OCI-LY1 (cell line): ENCODE data around the gene MAD1L1.
"Not testable (repeated sequence)": the region's sequence is repeated elsewhere in the genome, so short reads cannot be mapped to it uniquely, and the experiment has no call there.

Experiments used
- H2AFZ ChIP-seq: fragments of 200-600 bp; sonication (generic), shearing (Covaris generic); 2 replicates; pipeline ENCODE4 v1.6.0; 2014; ENCODE audit warnings: antibody characterized with exemption, mild to moderate bottlenecking, low read length
- H3F3A ChIP-seq: fragments of 200-600 bp; sonication (generic), shearing (Covaris generic); 2 replicates; pipeline ENCODE4 v1.6.0; 2014; ENCODE audit warnings: mild to moderate bottlenecking, antibody characterized with exemption, low read length, moderate library complexity; ENCODE audit not compliant: insufficient read depth
- H3K27ac ChIP-seq: fragments of 200-600 bp; sonication (generic); 2 replicates; pipeline ENCODE4 v1.5.1; 2014; ENCODE audit warnings: low read length, mixed run types, mild to moderate bottlenecking, low read depth; ENCODE audit not compliant: poor library complexity, severe bottlenecking
- H3K27me3 ChIP-seq: fragments of 200-600 bp; sonication (generic); 2 replicates; pipeline ENCODE4 v1.6.0; 2014; ENCODE audit warnings: antibody characterized with exemption, mild to moderate bottlenecking, low read length, moderate library complexity; ENCODE audit not compliant: insufficient read depth
- H3K36me3 ChIP-seq: fragments of 200-600 bp; sonication (generic); 2 replicates; pipeline ENCODE4 v1.6.1; 2014; ENCODE audit warnings: mild to moderate bottlenecking, antibody characterized with exemption, low read length, moderate library complexity, mixed read lengths; ENCODE audit not compliant: insufficient read depth
- H3K4me1 ChIP-seq: fragments of 200-600 bp; sonication (generic); 2 replicates; pipeline ENCODE4 v1.5.1; 2014; ENCODE audit warnings: mild to moderate bottlenecking, low read length, moderate library complexity; ENCODE audit not compliant: insufficient read depth, severe bottlenecking
- H3K4me2 ChIP-seq: fragments of 200-600 bp; sonication (generic), shearing (Covaris generic); 2 replicates; pipeline ENCODE4 v1.6.1; 2014; ENCODE audit warnings: low read length
- H3K4me3 ChIP-seq: fragments of 200-600 bp; sonication (generic); 2 replicates; pipeline ENCODE4 v1.5.1; 2014; ENCODE audit warnings: low read length, low read depth, mild to moderate bottlenecking, mixed read lengths; ENCODE audit not compliant: poor library complexity, severe bottlenecking
- H3K79me2 ChIP-seq: fragments of 200-600 bp; shearing (Covaris generic); 2 replicates; pipeline ENCODE4 v1.6.1; 2016; ENCODE audit warnings: mixed run types, low read length, mixed read lengths; ENCODE audit not compliant: insufficient read depth
- H3K9ac ChIP-seq: fragments of 200-600 bp; sonication (generic), shearing (Covaris generic); 2 replicates; pipeline ENCODE4 v1.6.1; 2014; ENCODE audit warnings: mild to moderate bottlenecking, low read length, mixed read lengths
- H3K9me2 ChIP-seq: fragments of 200-600 bp; sonication (generic), shearing (Covaris generic); 2 replicates; pipeline ENCODE4 v1.6.1; 2014; ENCODE audit warnings: low read depth, mild to moderate bottlenecking, low read length, mixed read lengths
- H3K9me3 ChIP-seq: fragments of 200-600 bp; shearing (Covaris generic); 2 replicates; pipeline ENCODE4 v1.6.1; 2014; ENCODE audit warnings: low read length, mixed read lengths
- H4K20me1 ChIP-seq: fragments of 200-600 bp; sonication (generic), shearing (Covaris generic); 2 replicates; pipeline ENCODE4 v1.6.0; 2016; ENCODE audit warnings: mild to moderate bottlenecking, low read length; ENCODE audit not compliant: insufficient read depth
- EZH2 ChIP-seq: fragments of 200-600 bp; sonication (generic), shearing (Covaris generic); IDR thresholded peaks from 2 replicates; pipeline ENCODE4 v1.8.0; 2017; ENCODE audit warnings: borderline replicate concordance, mixed run types, mild to moderate bottlenecking, antibody characterized with exemption, low read length, moderate library complexity, mixed read lengths
- TF ChIP-seq, protein P1 (sequence below): fragments of 200-600 bp; sonication (generic), shearing (Covaris generic); IDR thresholded peaks from 2 replicates; pipeline ENCODE4 v1.5.1; 2017; ENCODE audit warnings: mild to moderate bottlenecking, antibody characterized with exemption, low read length, moderate library complexity, mixed read lengths

The MAD1L1 gene

DNA sequence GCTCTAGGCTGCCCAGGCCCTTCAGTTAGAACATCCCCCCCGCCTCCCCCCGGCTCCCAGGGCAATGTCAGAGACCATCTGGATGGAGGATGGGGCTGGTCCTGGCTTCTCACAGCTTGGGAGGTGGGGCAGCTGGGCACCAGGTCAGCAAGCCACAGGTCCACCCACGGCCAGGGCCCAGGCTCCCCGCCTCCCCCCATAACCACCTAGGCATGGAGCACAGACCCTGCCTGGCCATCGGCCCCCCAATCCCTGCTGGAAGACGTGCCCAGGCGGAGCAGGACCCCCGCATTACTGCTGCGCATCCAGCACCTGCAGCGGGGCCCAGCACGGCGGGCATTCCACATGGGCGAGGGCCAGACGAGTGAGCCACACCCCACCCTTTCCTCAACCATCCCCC, 393.0 kb downstream of the MAD1L1 start:
- H2AFZ ChIP-seq: no peak overlapping the region
- no peaks in the 10 kb centered on the region for H3K27me3 ChIP-seq
- H4K20me1 ChIP-seq: no peaks in the 10 kb centered on the region
- H3K9me3 ChIP-seq: no peaks in the 10 kb centered on the region
- H3K36me3 ChIP-seq: no peaks in the 10 kb centered on the region
- H3K4me3 ChIP-seq: no peak overlapping the region
- H3K79me2 ChIP-seq: no peaks in the 10 kb centered on the region
- H3K4me1 ChIP-seq: peaks cover 16% of the 10 kb centered on the region
- no peak overlapping the region for H3K4me2 ChIP-seq
- H3K27ac ChIP-seq: no peak overlapping the region
- TF ChIP-seq, protein P1, sequence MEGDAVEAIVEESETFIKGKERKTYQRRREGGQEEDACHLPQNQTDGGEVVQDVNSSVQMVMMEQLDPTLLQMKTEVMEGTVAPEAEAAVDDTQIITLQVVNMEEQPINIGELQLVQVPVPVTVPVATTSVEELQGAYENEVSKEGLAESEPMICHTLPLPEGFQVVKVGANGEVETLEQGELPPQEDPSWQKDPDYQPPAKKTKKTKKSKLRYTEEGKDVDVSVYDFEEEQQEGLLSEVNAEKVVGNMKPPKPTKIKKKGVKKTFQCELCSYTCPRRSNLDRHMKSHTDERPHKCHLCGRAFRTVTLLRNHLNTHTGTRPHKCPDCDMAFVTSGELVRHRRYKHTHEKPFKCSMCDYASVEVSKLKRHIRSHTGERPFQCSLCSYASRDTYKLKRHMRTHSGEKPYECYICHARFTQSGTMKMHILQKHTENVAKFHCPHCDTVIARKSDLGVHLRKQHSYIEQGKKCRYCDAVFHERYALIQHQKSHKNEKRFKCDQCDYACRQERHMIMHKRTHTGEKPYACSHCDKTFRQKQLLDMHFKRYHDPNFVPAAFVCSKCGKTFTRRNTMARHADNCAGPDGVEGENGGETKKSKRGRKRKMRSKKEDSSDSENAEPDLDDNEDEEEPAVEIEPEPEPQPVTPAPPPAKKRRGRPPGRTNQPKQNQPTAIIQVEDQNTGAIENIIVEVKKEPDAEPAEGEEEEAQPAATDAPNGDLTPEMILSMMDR: no peak
- no peak for TF ChIP-seq EZH2
- no peak overlapping the region for H3K9ac ChIP-seq
- no peaks in the 10 kb centered on the region for H3K9me2 ChIP-seq
- no peaks in the 10 kb centered on the region for H3F3A ChIP-seq

DNA sequence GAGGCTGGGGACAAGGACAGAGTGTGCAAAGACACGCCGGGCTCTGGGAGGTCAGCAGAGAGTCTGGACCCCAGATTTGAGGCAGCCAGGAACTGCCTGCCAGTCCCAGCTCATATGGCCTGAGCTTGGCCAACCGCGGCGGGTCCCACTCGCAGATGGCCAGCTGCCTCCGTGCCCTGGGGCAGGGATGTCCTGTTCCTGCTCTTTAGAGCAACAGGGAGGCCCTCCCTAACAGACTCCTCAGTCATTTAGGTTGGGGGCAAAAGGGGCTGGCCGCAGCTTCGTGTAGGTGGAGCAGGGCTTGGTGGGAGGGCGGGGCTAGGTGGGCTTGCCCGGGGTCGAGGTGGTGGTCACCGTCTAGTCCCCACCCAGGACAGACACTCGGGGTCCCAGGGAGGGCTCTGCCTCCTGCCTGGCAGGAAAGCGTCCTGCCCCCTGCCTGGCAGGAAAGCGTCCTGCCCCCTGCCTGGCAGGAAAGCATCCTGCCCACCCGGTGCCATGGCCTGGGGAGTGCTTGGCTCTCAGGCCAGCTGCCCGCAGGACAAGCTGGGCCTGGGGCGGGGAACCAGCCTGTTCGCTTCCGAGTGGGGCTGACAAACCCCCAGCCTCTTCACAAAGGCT, 393.7 kb downstream of the MAD1L1 start:
- H3F3A ChIP-seq, H3K4me3 ChIP-seq, H3K4me2 ChIP-seq, H3K27me3 ChIP-seq, H3K9me3 ChIP-seq, H3K27ac ChIP-seq, H3K9me2 ChIP-seq, H2AFZ ChIP-seq, H3K4me1 ChIP-seq, H3K9ac ChIP-seq, H3K36me3 ChIP-seq, H4K20me1 ChIP-seq, H3K79me2 ChIP-seq: not testable (repeated sequence)

DNA sequence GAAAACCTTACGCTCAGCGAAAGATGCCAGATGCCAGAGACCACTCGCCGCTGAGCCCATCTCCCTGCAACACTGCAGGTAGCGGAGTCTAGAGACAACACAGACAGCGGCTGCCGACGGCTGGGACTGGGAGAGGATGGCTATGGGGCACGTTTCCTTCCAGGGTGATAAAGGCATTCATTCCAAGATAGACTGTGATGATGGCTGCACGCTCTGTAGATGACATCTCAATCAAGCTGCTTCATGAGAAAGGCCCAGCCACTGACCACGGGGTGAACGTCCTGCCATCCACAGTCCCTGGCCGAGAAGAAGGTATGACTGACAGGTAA, 394.2 kb downstream of the MAD1L1 start:
- H3K9me3 ChIP-seq, H3K27ac ChIP-seq, H3K9ac ChIP-seq, H3K4me2 ChIP-seq, H4K20me1 ChIP-seq, H3K36me3 ChIP-seq, H3K4me3 ChIP-seq, H3K27me3 ChIP-seq, H3K4me1 ChIP-seq, H3K9me2 ChIP-seq, H3K79me2 ChIP-seq, H3F3A ChIP-seq, H2AFZ ChIP-seq: not testable (repeated sequence)

DNA sequence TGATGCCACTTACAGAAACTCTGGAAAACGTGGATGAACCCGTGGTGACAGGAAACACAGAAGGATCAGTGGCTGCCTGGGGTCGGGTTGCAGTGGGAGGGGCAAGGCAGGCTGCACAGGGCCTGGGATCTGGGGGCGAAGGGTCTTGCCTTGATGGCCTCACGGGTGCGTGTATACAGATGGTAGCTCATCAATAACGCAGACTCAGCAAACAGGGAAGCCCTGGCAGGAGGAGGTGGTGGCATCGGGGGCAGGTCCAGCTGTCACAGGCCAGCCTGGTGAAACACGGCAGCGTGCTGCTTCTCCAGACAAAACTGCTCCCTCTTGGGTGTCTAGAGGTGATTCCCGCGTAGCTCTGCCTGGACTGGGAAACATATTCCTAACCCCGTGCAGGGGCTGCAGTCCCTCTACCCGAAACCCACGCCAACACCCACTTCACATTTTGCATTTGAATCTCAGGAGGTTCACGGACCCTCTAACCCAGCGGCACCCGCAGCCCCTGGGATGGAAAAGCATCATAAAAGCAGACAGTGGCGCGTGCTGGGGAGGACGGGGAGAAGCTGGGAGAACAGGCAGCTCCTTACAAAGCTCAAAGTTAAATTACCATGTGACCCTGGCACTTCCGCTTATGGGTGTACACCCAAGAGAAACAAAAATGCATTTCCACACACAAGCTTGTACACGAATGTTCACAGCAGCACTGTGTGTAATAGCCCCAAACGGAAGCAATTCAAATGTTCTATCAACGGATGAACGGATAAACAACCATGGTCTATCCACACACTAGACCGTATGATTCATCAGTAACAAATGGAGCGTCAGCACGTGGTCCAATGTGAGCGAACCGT, 394.8 kb downstream of the MAD1L1 start:
- H3K4me3 ChIP-seq, H3K9ac ChIP-seq: not testable (repeated sequence)

DNA sequence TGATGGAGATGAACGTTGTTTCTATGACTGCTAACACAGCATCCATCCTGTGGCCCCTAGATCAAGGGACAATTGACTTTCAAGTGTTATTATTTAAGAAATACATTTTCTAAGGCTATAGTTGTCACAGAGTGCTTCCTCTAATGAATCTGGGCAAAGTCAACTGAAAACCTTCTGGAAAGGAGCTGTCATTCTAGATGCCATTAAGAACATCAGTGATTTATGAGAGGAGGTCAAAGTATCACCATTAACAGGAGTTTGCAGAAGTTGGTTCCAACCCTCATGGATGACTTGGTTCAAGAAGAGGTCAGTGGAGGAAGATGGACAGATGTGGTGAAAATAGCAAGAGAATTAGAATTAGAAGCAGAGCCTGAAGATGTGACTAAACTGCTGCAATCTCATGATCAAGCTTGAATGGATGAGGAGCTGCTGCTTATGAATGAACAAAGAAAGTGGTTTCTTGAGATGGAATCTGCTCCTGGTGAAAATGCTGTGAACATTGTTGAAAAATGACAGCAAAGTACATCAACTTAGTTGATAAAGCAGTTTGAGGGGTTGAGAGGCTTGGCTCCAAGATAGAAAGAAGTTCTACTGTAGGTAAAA, 400.7 kb downstream of the MAD1L1 start:
- not testable (repeated sequence) for H3K27ac ChIP-seq

More for the DNA sequence above, 394.8 kb downstream of the MAD1L1 start:
- H4K20me1 ChIP-seq, H3F3A ChIP-seq, H3K4me2 ChIP-seq, H3K36me3 ChIP-seq, H3K79me2 ChIP-seq, H3K9me3 ChIP-seq, H3K9me2 ChIP-seq, H2AFZ ChIP-seq, H3K4me1 ChIP-seq, H3K27ac ChIP-seq, H3K27me3 ChIP-seq: not testable (repeated sequence)

DNA sequence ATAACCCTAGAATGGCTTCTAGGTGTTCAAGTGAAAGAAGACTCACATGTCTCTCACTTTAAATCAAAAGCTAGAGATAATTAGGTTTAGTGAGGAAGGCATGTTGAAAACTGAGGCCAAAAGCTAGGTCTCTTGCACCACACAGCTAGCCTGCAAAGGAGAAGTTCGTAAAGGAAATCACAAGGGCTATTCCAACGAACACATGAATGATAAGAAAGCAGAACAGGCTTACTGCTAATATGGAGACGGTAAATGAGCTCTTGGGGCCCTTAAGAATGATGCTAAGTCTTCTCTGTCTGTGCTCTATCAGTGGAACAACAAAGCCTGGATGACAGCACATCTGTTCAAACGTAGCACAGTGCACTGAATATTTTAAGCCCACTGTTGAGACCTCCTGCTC, 401.3 kb downstream of the MAD1L1 start:
- not testable (repeated sequence) for H3K9me3 ChIP-seq, H3K9ac ChIP-seq, H3K27ac ChIP-seq, H4K20me1 ChIP-seq, H3K27me3 ChIP-seq, H3K4me3 ChIP-seq, H3F3A ChIP-seq, H3K4me1 ChIP-seq, H3K79me2 ChIP-seq, H3K4me2 ChIP-seq, H3K36me3 ChIP-seq, H3K9me2 ChIP-seq, H2AFZ ChIP-seq

More for the DNA sequence above, 400.7 kb downstream of the MAD1L1 start:
- not testable (repeated sequence) for H4K20me1 ChIP-seq, H3K9me2 ChIP-seq, H3K9me3 ChIP-seq, H3K79me2 ChIP-seq, H3K4me1 ChIP-seq, H3K36me3 ChIP-seq, H3K27me3 ChIP-seq, H2AFZ ChIP-seq, H3K4me3 ChIP-seq, H3K9ac ChIP-seq, H3F3A ChIP-seq, H3K4me2 ChIP-seq
